Mammary epithelial cell (primary cell): ENCODE measurements around the gene GSG1L.

Source experiments
- EZH2 ChIP-seq: IDR thresholded peaks from 2 replicates; pipeline ENCODE4 v1.6.1; 2012; ENCODE audit warnings: low read length, inconsistent platforms, borderline replicate concordance
- TF ChIP-seq, protein P1 (sequence below), 2 donors: IDR thresholded peaks in 1 of 2; conservative IDR thresholded peaks in 1 of 2; 2 replicates each; pipeline ENCODE4 v1.5.1; 2011 to 2012; ENCODE audit warnings: inconsistent platforms in 2 of 2, low read length in 2 of 2, mild to moderate bottlenecking in 2 of 2, control low read depth in 1 of 2, low read depth in 1 of 2; ENCODE audit not compliant: insufficient read depth in 1 of 2; ENCODE audit errors: extremely low read depth in 1 of 2

DNA sequence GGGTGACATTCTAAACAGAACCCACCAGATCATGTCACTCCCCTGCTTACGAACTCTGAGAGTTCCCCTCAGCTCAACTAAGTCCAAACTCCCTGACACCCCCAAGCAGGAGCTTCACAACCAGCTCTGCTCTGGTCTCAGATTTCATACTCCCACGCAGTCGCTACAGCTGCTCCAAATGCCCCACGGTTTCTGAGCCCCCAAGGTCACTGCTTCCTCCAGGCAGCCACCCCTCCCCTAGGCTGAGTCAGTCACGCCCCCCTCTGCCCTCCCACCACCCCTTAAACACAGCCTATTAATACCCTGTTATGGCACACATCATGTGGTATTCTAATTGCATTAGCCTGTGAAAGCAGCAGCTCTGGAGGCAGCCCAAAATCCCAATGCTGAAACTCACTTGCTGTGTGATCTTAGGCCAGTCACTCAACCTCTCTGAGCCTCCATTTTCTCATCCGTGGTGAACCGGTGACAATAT, 51.5 kb downstream of the GSG1L start:
- no peak for TF ChIP-seq EZH2
- TF ChIP-seq, protein P1, sequence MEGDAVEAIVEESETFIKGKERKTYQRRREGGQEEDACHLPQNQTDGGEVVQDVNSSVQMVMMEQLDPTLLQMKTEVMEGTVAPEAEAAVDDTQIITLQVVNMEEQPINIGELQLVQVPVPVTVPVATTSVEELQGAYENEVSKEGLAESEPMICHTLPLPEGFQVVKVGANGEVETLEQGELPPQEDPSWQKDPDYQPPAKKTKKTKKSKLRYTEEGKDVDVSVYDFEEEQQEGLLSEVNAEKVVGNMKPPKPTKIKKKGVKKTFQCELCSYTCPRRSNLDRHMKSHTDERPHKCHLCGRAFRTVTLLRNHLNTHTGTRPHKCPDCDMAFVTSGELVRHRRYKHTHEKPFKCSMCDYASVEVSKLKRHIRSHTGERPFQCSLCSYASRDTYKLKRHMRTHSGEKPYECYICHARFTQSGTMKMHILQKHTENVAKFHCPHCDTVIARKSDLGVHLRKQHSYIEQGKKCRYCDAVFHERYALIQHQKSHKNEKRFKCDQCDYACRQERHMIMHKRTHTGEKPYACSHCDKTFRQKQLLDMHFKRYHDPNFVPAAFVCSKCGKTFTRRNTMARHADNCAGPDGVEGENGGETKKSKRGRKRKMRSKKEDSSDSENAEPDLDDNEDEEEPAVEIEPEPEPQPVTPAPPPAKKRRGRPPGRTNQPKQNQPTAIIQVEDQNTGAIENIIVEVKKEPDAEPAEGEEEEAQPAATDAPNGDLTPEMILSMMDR (conservative IDR thresholded peaks at IDR 0.05 in 1 of 2, IDR thresholded peaks at IDR 0.05 in 1 of 2; ENCODE audit: extremely low read depth in 1 of 2, insufficient read depth in 1 of 2, low read depth in 1 of 2, low read length in 2 of 2), result no peak
